ENCODE measurements around the gene HIRIP3. TPM values are rescaled to one million over a fixed set of nuclear protein-coding genes. Genes with fewer than 3 reads are reported as not detected.

The HIRIP3 gene
- polyA plus RNA-seq, 3 donors = 3.3 to 4.8 (median 3.7) TPM

DNA sequence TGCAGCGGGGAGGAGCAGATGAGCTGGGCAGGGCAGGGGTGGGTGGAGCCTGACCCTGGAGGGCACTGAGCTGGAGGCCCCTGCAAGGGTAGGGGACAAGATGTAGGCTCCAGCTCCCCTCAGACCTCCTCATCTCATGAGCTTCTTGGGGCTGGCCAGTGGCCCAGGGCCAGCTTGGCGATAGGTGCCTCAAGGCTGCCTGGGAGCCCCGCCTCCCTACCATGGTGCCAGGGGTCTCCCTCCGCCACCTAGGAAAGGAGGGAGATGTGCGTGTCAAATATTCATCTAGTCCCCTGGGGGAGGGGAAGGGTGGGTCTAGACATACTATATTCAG, 3.9 kb downstream of the HIRIP3 start:
- peaks cover 0 to 2% (median 0%) of the 10 kb centered on the region in 3 donors for H3K27me3 Mint-ChIP-seq (ENCODE audit: low read depth in 3 of 3)
- DNase-seq = no peak
- H3K9me3 Mint-ChIP-seq = no peaks in the 10 kb centered on the region
- Histone ChIP-seq H3K4me2 (replicated peaks; ENCODE audit: extremely low read depth, low read length, poor library complexity, severe bottlenecking) (no peak overlapping the region), H3K4me1 (ENCODE audit: control insufficient read depth in 1 of 2, insufficient read depth in 2 of 2, low read length in 2 of 2) (peaks cover 12 to 25% of the 10 kb centered on the region in 2 donors), H3K9me3 (replicated peaks in 1 of 2; ENCODE audit: control insufficient read depth in 1 of 2, insufficient read depth in 1 of 2, low read length in 2 of 2) (no peaks in the 10 kb centered on the region), H3K9ac (ENCODE audit: insufficient read depth, low read length, poor library complexity, severe bottlenecking) (no peak overlapping the region), H3K27me3 (ENCODE audit: control insufficient read depth in 2 of 2, insufficient read depth in 2 of 2, low read length in 2 of 2) (no peaks in the 10 kb centered on the region), H3K79me2 (ENCODE audit: insufficient read depth, low read length) (peaks cover 12% of the 10 kb centered on the region), H4K20me1 (ENCODE audit: insufficient read depth, low read length) (peaks cover 13% of the 10 kb centered on the region), H3K4me3 (replicated peaks in 1 of 3; ENCODE audit: low read depth in 2 of 3, low read length in 3 of 3) (no peak overlapping the region), H2AFZ (ENCODE audit: insufficient read depth, low read depth, low read length, poor library complexity, severe bottlenecking) (no peak overlapping the region), H3K27ac (ENCODE audit: low read depth in 1 of 2, low read length in 2 of 2) (no peak overlapping the region), H3K36me3 (replicated peaks in 1 of 2; ENCODE audit: control insufficient read depth in 1 of 2, insufficient read depth in 2 of 2, low read length in 2 of 2) (peaks cover 67 to 72% of the 10 kb centered on the region in 2 donors)
- TF ChIP-seq, protein P1, sequence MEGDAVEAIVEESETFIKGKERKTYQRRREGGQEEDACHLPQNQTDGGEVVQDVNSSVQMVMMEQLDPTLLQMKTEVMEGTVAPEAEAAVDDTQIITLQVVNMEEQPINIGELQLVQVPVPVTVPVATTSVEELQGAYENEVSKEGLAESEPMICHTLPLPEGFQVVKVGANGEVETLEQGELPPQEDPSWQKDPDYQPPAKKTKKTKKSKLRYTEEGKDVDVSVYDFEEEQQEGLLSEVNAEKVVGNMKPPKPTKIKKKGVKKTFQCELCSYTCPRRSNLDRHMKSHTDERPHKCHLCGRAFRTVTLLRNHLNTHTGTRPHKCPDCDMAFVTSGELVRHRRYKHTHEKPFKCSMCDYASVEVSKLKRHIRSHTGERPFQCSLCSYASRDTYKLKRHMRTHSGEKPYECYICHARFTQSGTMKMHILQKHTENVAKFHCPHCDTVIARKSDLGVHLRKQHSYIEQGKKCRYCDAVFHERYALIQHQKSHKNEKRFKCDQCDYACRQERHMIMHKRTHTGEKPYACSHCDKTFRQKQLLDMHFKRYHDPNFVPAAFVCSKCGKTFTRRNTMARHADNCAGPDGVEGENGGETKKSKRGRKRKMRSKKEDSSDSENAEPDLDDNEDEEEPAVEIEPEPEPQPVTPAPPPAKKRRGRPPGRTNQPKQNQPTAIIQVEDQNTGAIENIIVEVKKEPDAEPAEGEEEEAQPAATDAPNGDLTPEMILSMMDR (IDR thresholded peaks at IDR 0.05) = no peak
- WGBS (ENCODE audit: insufficient coverage) = 80% methylated on average over 1 of the region's 5 CpGs
- no peak overlapping the region for H3K4me3 Mint-ChIP-seq
- peaks cover 43 to 57% of the 10 kb centered on the region in 2 donors for H3K36me3 Mint-ChIP-seq
- H3K27ac Mint-ChIP-seq = no peak overlapping the region
- intact Hi-C loops (cut with micrococcal nuclease) = loop anchor here (5.0 to 10.0 kb wide), 2 partner anchors 177 to 766 kb away; partner anchors contain the start of genes PAGR1 (in 1 of the 2) and PRRT2 (in 1 of the 2)
- peaks cover 18% of the 10 kb centered on the region for H3K4me1 Mint-ChIP-seq

DNA sequence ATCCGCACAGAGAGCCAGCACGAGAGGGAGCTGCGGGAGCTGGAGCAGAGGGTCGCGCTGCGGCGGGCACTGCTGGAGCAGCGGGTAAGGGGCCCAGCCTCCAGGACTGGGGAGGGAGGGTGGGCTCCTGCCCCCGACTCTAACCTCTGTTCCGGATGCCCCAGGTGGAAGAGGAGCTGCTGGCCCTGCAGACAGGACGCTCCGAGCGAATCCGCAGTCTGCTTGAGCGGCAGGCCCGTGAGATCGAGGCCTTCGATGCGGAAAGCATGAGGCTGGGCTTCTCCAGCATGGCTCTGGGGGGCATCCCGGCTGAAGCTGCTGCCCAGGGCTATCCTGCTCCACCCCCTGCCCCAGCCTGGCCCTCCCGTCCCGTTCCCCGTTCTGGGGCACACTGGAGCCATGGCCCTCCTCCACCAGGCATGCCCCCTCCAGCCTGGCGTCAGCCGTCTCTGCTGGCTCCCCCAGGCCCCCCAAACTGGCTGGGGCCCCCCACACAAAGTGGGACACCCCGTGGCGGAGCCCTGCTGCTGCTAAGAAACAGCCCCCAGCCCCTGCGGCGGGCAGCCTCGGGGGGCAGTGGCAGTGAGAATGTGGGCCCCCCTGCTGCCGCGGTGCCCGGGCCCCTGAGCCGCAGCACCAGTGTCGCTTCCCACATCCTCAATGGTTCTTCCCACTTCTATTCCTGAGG, 4.4 kb downstream of the HIRIP3 start:
- no peak overlapping the region for H3K4me3 ChIP-seq (replicated peaks in 1 of 3; ENCODE audit: low read depth in 2 of 3, low read length in 3 of 3)
- no peaks in the 10 kb centered on the region for H3K9me3 ChIP-seq (replicated peaks in 1 of 2; ENCODE audit: control insufficient read depth in 1 of 2, insufficient read depth in 1 of 2, low read length in 2 of 2)
- no peaks in the 10 kb centered on the region for H3K9me3 Mint-ChIP-seq
- no peak overlapping the region for H3K4me2 ChIP-seq (replicated peaks; ENCODE audit: extremely low read depth, low read length, poor library complexity, severe bottlenecking)
- no peak for DNase-seq
- WGBS (ENCODE audit: insufficient coverage) = 98% methylated on average over 23 of the region's 35 CpGs
- H3K27me3 ChIP-seq (ENCODE audit: control insufficient read depth in 2 of 2, insufficient read depth in 2 of 2, low read length in 2 of 2) = no peaks in the 10 kb centered on the region
- peaks cover 8% of the 10 kb centered on the region for H3K79me2 ChIP-seq (ENCODE audit: insufficient read depth, low read length)
- peaks cover 72 to 77% of the 10 kb centered on the region in 2 donors for H3K36me3 ChIP-seq (replicated peaks in 1 of 2; ENCODE audit: control insufficient read depth in 1 of 2, insufficient read depth in 2 of 2, low read length in 2 of 2)
- H2AFZ ChIP-seq (ENCODE audit: insufficient read depth, low read depth, low read length, poor library complexity, severe bottlenecking) = no peak overlapping the region
- peaks cover 48 to 62% of the 10 kb centered on the region in 2 donors for H3K36me3 Mint-ChIP-seq
- H3K27me3 Mint-ChIP-seq (ENCODE audit: low read depth in 3 of 3) = peaks cover 0 to 2% (median 0%) of the 10 kb centered on the region in 3 donors
- H3K4me1 ChIP-seq (ENCODE audit: control insufficient read depth in 1 of 2, insufficient read depth in 2 of 2, low read length in 2 of 2) = peaks cover 9 to 21% of the 10 kb centered on the region in 2 donors
- TF ChIP-seq, protein P1 (IDR thresholded peaks at IDR 0.05) = no peak
- H3K4me3 Mint-ChIP-seq = no peak overlapping the region
- no peak overlapping the region for H3K27ac Mint-ChIP-seq
- H3K4me1 Mint-ChIP-seq = peaks cover 13% of the 10 kb centered on the region
- peaks cover 13% of the 10 kb centered on the region for H4K20me1 ChIP-seq (ENCODE audit: insufficient read depth, low read length)
- no peak overlapping the region for H3K9ac ChIP-seq (ENCODE audit: insufficient read depth, low read length, poor library complexity, severe bottlenecking)
- intact Hi-C loops (cut with micrococcal nuclease) = loop anchor here (5.0 to 10.0 kb wide), 2 partner anchors 176 to 766 kb away; partner anchors contain the start of genes PAGR1 (in 1 of the 2) and PRRT2 (in 1 of the 2)
- no peak overlapping the region for H3K27ac ChIP-seq (ENCODE audit: low read depth in 1 of 2, low read length in 2 of 2)
